Muscle layer of duodenum (tissue), 2 donors: ENCODE results near the gene EVC.

Source experiments
- H3K27ac ChIP-seq: one replicate; pipeline ENCODE4 v1.7.0; 2013; ENCODE audit warnings: mild to moderate bottlenecking, low read length
- H3K27me3 ChIP-seq: one replicate; pipeline ENCODE4 v1.7.0; 2013; ENCODE audit warnings: low read depth, mild to moderate bottlenecking, control low read depth, low read length
- H3K36me3 ChIP-seq, 2 donors: one replicate each; pipeline ENCODE4 v1.7.0; 2013; ENCODE audit warnings: low read length in 2 of 2, control low read depth in 1 of 2, mild to moderate bottlenecking in 1 of 2; ENCODE audit not compliant: insufficient read depth in 2 of 2, control insufficient read depth in 1 of 2
- H3K4me1 ChIP-seq, 2 donors: one replicate each; pipeline ENCODE4 v1.7.0; 2013; ENCODE audit warnings: low read length in 2 of 2, mild to moderate bottlenecking in 2 of 2, control low read depth in 1 of 2, moderate library complexity in 1 of 2; ENCODE audit not compliant: insufficient read depth in 2 of 2, control insufficient read depth in 1 of 2
- H3K4me3 ChIP-seq, 2 donors: one replicate each; pipeline ENCODE4 v1.7.0; 2013; ENCODE audit warnings: low read length in 2 of 2, low read depth in 1 of 2, mild to moderate bottlenecking in 1 of 2
- H3K9me3 ChIP-seq, 2 donors: one replicate each; pipeline ENCODE4 v1.7.0; 2013; ENCODE audit warnings: low read length in 2 of 2, control low read depth in 1 of 2, mild to moderate bottlenecking in 1 of 2; ENCODE audit not compliant: control insufficient read depth in 1 of 2
- donor health status: healthy.

The EVC gene

DNA sequence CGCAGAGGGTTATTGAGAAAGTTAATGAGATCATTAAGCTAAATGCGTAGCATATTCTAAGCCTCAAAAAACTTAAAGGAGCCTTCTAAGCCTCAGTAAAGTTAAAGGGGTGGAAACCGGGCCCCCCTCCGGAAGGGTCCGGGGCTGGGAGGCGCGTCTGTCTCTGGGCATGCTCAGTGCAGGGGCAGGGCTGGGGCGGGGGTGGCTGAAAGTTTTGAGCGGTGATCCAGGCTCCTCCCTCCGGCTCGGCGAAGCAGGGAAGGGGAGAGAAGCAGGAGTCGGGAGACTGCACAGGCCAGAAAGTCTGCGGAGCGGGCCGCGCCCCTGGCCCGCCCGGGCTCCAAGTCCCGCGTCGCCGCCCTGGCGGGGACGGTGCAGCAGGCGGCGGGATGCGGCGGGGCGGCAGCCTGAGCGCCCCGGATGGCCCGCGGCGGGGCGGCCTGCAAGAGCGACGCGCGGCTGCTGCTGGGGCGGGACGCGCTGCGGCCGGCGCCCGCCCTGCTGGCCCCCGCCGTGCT lies at the start of gene EVC:
Gene EVC (plus strand): TSS at position 241 of the 518 bp plus-strand sequence. CDS start 180 bp downstream, at position 421.
- H3K4me1 ChIP-seq: peaks cover 3 to 46% of the 10 kb centered on the region in 2 donors
- peaks cover 5 to 6% of the 10 kb centered on the region in 2 donors for H3K9me3 ChIP-seq
- no peaks in the 10 kb centered on the region for H3K27me3 ChIP-seq
- no peaks in the 10 kb centered on the region for H3K36me3 ChIP-seq
- peak within 1 kb of the TSS; percentile 64 to 74 for H3K4me3 ChIP-seq
- peak within 1 kb of the TSS; percentile 42 for H3K27ac ChIP-seq

DNA sequence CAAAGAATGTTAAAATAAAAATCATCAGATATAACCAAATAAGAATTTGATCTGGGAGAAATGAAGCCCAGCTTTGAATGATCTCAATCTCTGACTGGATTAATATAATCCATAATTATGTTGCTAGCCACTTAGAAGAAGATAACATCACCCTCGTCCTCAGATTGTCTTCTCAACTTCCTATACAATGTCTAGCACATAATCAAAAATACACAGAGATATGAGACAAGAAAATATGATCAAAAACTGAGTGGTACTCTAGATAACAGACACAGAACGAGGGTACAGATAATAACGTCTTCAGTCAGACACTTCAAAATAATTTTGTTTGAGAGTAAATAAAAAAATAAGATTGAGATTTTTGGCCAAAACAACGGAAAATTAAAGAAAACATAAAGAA lies 49.8 kb upstream of the EVC start:
- peaks cover 6 to 13% of the 10 kb centered on the region in 2 donors for H3K9me3 ChIP-seq
- no peak overlapping the region for H3K27ac ChIP-seq
- no peaks in the 10 kb centered on the region for H3K27me3 ChIP-seq
- no peak overlapping the region for H3K4me3 ChIP-seq
- H3K4me1 ChIP-seq: no peaks in the 10 kb centered on the region
- H3K36me3 ChIP-seq: peaks cover 8 to 50% of the 10 kb centered on the region in 2 donors

DNA sequence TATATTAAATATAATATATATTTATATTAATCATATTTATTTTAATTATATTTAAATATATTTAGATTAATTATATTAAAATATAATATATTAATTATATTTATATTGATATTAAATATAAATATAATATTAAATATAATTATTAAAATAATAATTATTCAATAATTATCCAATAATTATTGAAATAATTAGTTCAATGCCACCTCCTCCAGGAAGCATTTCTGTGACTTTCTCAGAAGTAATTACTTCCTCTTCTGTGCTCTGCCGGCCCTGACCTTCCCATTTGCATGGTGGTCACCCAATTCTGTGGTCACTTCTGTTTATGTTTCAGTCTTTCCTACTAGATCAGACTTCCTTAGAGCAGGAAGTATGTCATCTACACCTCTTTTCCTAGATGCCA lies 48.4 kb upstream of the EVC start:
- Histone ChIP-seq H3K4me1 (no peaks in the 10 kb centered on the region), H3K27ac (no peak overlapping the region), H3K9me3 (peaks cover 6 to 13% of the 10 kb centered on the region in 2 donors), H3K4me3 (no peak overlapping the region), H3K36me3 (peaks cover 8 to 46% of the 10 kb centered on the region in 2 donors), H3K27me3 (no peaks in the 10 kb centered on the region)

DNA sequence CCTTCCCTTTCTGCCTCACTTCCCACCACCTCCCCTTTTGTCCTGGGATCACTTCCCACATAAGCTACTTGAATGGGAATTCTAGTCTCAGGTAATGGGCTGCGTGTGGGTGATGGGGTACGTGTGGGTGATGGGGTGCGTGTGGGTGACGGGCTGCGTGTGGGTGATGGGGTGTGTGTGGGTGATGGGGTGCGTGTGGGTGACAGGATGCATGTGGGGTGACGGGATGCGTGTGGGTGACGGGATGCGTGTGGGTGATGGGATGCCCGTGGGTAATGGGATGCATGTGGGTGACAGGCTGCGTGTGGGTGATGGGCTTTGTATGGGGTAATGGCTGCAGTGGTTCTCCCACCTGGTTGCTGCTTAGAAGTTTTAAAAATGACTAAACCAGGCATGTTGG lies 46.2 kb upstream of the EVC start:
- Histone ChIP-seq H3K27ac (no peak overlapping the region), H3K36me3 (peaks cover 8 to 47% of the 10 kb centered on the region in 2 donors), H3K4me1 (no peaks in the 10 kb centered on the region), H3K4me3 (no peak overlapping the region), H3K27me3 (no peaks in the 10 kb centered on the region), H3K9me3 (peaks cover 6 to 13% of the 10 kb centered on the region in 2 donors)

DNA sequence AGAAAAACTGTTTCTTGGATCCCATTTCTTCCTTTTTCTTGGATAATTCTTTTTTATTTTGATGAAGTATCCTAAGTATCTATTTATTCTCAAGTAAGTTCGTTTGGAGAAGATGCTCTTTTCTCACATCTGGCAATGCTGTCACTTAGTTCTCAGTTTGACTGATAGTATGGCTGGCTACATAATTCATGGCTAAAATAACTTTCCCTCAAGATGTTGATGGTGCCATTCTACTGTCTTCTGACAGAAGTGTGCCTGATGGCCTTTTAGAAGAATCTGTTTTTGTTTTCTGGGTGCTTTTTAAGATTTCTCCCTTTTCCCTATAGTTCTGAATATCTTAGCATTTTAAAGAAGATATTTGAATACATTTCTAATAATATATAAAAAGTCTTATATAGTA lies 44.3 kb upstream of the EVC start:
- Histone ChIP-seq H3K9me3 (peaks cover 0 to 4% of the 10 kb centered on the region in 2 donors), H3K27ac (no peak overlapping the region), H3K36me3 (peaks cover 6 to 33% of the 10 kb centered on the region in 2 donors), H3K27me3 (no peaks in the 10 kb centered on the region), H3K4me1 (no peaks in the 10 kb centered on the region), H3K4me3 (no peak overlapping the region)

DNA sequence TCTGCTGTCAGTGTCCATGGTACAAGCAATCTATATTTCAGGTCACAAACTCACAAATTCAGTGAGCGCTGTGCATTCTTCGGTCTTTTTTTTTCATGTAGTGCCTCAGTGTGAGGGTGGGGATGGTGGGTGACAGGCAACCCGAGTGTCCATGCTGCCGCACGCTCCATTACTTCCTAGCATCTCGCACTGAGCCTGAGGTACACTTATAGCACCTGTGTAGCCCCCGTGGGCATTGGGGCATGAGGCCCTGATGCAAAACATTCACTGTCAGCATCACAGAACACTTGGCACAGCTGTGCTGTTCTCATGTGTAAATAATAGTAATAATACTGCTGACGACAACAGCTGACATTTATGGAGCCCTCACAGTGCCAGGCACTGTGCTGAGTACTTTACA lies 34.2 kb upstream of the EVC start:
- Histone ChIP-seq H3K36me3 (peaks cover 21 to 47% of the 10 kb centered on the region in 2 donors), H3K4me1 (no peaks in the 10 kb centered on the region), H3K4me3 (no peak overlapping the region), H3K9me3 (no peaks in the 10 kb centered on the region), H3K27me3 (no peaks in the 10 kb centered on the region), H3K27ac (no peak overlapping the region)

DNA sequence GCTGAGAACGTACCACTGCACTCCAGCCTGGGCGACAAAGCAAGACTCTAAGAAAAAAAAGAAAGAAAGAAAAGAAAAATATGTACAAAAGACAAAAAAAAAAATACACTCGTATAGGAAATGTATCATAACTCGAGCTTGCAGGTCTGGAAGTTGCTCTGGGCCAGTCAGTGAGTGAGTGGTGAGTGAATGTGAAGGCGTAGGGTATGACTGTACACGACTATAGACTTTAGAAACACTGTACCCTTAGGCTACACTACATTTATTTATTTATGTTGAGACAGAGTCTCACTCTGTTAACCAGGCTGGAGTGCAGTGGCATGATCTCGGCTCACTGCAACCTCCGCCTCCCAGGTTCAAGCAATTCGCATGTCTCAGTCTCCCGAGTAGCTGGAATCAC lies 32.0 kb upstream of the EVC start:
- Histone ChIP-seq H3K36me3 (peaks cover 21 to 52% of the 10 kb centered on the region in 2 donors), H3K27me3 (no peaks in the 10 kb centered on the region), H3K9me3 (no peaks in the 10 kb centered on the region), H3K4me1 (no peaks in the 10 kb centered on the region), H3K4me3 (no peak overlapping the region), H3K27ac (no peak overlapping the region)

DNA sequence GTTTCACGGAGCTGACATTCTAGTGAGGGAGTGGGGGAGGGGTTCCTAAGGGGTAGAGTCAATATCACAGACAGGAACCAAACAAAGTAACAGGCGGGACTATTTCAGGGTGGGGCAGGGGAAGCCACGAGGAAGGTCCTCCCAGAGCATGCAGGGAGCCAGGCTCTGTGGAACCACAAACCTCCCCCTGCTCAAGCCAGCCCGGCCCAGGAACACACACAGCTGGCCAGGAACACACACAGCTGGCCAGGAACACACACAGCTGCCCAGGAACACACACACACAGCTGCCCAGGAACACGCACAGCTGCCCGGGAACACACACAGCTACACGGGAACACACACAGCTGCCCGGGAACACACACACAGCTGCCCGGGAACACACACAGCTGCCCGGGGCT lies 27.4 kb upstream of the EVC start:
- no peaks in the 10 kb centered on the region for H3K27me3 ChIP-seq
- no peak overlapping the region for H3K4me3 ChIP-seq
- H3K27ac ChIP-seq: no peak overlapping the region
- no peaks in the 10 kb centered on the region for H3K4me1 ChIP-seq
- peaks cover 40 to 63% of the 10 kb centered on the region in 2 donors for H3K36me3 ChIP-seq
- H3K9me3 ChIP-seq: no peaks in the 10 kb centered on the region

DNA sequence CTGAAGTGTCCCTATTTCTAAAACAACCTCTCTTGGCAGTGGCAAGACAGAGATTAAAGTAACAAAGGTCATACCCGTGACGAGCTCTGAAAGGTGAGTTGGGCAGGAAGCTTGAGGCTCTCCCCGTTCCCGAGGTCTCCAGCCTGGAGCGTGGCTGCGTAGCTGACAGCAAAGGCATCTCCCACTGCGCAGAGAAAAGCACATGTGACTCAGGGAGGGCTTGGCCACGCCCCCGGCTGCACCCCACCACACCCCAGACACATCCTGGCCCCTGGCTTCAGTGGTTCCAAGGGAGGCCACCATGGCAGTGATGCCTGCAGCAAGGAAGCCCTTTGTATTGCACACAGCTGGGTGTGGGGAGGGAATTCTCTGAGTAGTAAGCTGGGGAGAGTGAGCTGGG lies 25.7 kb upstream of the EVC start:
- Histone ChIP-seq H3K36me3 (peaks cover 41 to 75% of the 10 kb centered on the region in 2 donors), H3K9me3 (no peaks in the 10 kb centered on the region), H3K27me3 (no peaks in the 10 kb centered on the region), H3K4me1 (no peaks in the 10 kb centered on the region), H3K27ac (no peak overlapping the region), H3K4me3 (no peak overlapping the region)

DNA sequence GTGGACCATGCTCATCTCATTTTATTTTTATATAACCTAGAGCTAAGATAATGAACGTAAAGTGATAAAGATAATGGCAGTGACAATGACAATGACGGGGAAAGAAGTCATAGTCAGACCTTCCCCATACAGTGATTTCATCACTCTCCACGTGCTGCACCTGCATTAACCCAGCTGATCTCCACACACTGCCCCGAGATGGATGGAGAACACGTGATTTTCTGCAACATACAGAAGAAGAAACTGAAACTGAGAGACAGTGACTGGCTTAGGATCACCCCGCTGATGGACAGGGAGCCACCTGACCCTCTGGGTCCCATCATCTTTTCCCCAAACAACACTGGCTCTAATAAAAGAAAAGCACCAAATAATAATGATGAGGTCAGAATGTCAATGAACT lies 24.7 kb upstream of the EVC start:
- H3K36me3 ChIP-seq: peaks cover 33 to 73% of the 10 kb centered on the region in 2 donors
- no peaks in the 10 kb centered on the region for H3K27me3 ChIP-seq
- H3K4me1 ChIP-seq: no peaks in the 10 kb centered on the region
- no peak overlapping the region for H3K27ac ChIP-seq
- H3K9me3 ChIP-seq: no peaks in the 10 kb centered on the region
- no peak overlapping the region for H3K4me3 ChIP-seq

DNA sequence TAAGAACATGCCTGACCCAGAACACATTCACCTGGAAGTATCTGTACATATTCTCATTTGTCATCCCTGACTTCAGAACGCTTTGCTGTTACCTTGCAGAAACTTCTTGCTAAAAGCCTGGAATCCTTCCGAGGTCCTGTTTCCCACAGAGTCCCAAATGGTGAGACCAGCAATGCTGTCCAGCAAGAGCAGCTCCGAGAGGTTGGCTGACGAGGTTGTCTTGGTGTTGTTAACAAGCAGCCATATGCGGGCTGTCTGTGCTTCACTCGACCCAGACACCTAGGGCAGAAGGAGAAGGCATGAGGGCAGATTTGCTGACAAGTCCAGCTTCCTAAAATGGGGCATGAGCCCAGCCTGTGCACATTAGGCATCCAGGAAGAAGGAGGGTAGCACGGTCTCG lies 21.9 kb upstream of the EVC start:
- no peaks in the 10 kb centered on the region for H3K27me3 ChIP-seq
- H3K27ac ChIP-seq: no peak overlapping the region
- H3K4me3 ChIP-seq: no peak overlapping the region
- no peaks in the 10 kb centered on the region for H3K9me3 ChIP-seq
- H3K4me1 ChIP-seq: no peaks in the 10 kb centered on the region
- H3K36me3 ChIP-seq: peaks cover 30 to 79% of the 10 kb centered on the region in 2 donors

DNA sequence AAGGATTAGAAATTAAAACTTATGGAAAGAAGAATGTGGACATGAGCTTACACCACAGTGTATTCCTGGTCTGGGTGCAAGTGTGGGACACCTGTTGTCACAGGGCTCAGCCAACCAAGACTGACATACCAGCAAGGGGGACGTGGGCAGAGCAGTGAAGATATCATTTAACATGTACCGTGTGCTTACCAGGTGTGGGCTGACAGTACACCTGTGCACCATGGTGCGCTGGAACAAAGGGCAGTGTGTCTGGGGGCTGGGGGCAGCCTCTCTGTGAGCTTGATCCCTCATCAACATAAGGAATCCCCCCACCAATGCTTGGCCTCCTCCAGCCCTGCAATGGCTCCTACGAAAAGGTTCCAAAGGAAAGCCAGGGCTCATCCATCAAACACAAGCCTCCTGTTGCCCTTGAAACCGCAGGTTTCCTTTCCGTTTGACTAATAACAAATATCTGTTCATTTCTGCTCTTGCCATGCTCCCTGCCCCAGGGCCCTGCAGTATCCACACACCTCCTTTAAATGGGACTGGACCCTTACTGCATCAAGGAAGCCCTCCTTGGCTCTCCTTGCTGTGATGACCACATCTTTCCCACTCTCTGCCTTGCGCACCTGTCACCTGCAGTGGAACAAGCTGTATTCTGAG lies 19.4 kb upstream of the EVC start:
- no peak overlapping the region for H3K4me3 ChIP-seq
- H3K27ac ChIP-seq: no peak overlapping the region
- no peaks in the 10 kb centered on the region for H3K4me1 ChIP-seq
- H3K36me3 ChIP-seq: peaks cover 25 to 80% of the 10 kb centered on the region in 2 donors
- no peaks in the 10 kb centered on the region for H3K9me3 ChIP-seq
- H3K27me3 ChIP-seq: no peaks in the 10 kb centered on the region
